Colonic mucosa (tissue), 4 donors: ENCODE data around the gene RGS3. TPM values are rescaled to one million over a fixed set of nuclear protein-coding genes. Genes with fewer than 3 reads are reported as not detected.
A peak's percentile ranks its signal among the peaks of the same experiment; 100 is the strongest.

Source experiments
- DNase-seq: peaks from one replicate; pipeline ENCODE4 v3.0.0-alpha.2; 2020
- H3K27ac ChIP-seq: fragments of 200-600 bp; one replicate; pipeline ENCODE4 v1.8.0; 2021
- H3K27me3 ChIP-seq: fragments of 200-600 bp; one replicate; pipeline ENCODE4 v1.8.0; 2021
- H3K36me3 ChIP-seq: fragments of 200-600 bp; one replicate; pipeline ENCODE4 v1.8.0; 2021
- H3K4me1 ChIP-seq: fragments of 200-600 bp; one replicate; pipeline ENCODE4 v1.8.0; 2021; ENCODE audit warnings: mild to moderate bottlenecking
- H3K4me3 ChIP-seq: fragments of 200-600 bp; one replicate; pipeline ENCODE4 v1.8.0; 2021
- H3K9ac ChIP-seq, 2 donors: one replicate each; pipeline ENCODE4 v1.7.0; 2013; ENCODE audit warnings: control low read depth in 2 of 2, low read depth in 2 of 2, low read length in 2 of 2
- H3K9me3 ChIP-seq: fragments of 200-600 bp; one replicate; pipeline ENCODE4 v1.8.0; 2021
- CTCF ChIP-seq: fragments of 200-600 bp; IDR thresholded peaks from one replicate; pipeline ENCODE4 v1.8.0; 2022; ENCODE audit warnings: antibody characterized with exemption, mild to moderate bottlenecking
- intact Hi-C: fragments of 100-400 bp; cut with DNase I; formaldehyde crosslinking; loops from one replicate; pipeline ENCODE4 v1.14.1; 2022
- total RNA-seq, 2 donors: library from RNA; stranded (reverse); fragmentation: NEBNext Ultra II Directional in 1 of 2; extraction: Animal tissue kit (Norgen Biotek cat#: 25700) in 1 of 2; gene quantifications; one replicate each; pipeline ENCODE4 v1.2.1, GENCODE V29; 2021
- donor health status: healthy.
- donor health status: DM: no; HTN: no; CAD: no.
- donor health status: DM: no; HTN: no; CAD: no.

The RGS3 gene
- total RNA-seq, 2 donors from 2014 or later: 67.4 to 71.1 TPM

DNA sequence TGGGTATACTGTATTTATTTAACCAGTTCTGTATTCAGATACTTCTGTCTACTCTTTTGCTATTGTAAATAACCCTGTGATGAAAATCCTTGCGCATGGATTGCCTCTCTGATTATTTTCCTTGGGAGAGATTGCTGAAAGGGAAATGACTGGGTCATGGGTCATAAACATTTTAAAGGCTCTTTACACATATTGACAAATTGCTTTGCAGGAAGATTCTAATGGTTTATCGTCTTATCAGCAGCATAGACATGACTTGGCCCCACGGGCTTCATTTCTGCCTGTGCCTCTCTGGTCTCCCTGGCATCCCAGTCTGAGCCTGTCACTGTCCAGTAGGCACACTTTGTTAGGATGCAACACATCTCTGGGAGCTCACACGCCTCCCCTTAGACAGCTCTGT lies 52.3 kb downstream of the RGS3 start:
- Histone ChIP-seq H3K27ac (peak overlapping the region; percentile 66), H3K4me3 (no peak overlapping the region), H3K27me3 (no peaks in the 10 kb centered on the region), H3K9me3 (no peaks in the 10 kb centered on the region), H3K4me1 (peaks cover 13% of the 10 kb centered on the region), H3K9ac (no peak overlapping the region), H3K36me3 (no peaks in the 10 kb centered on the region)
- intact Hi-C loops: no loop called here
- TF ChIP-seq CTCF: no peak
- no peak for DNase-seq

- Histone ChIP-seq H3K4me3 (no peak overlapping the region), H3K36me3 (no peaks in the 10 kb centered on the region), H3K9ac (peak overlapping the region in 1 of 2 donors; percentile 57), H3K4me1 (peaks cover 16% of the 10 kb centered on the region), H3K27me3 (no peaks in the 10 kb centered on the region), H3K27ac (peak overlapping the region; percentile 80), H3K9me3 (no peaks in the 10 kb centered on the region)
- no peak for TF ChIP-seq CTCF
- intact Hi-C loops: no loop called here
- no peak for DNase-seq
Observed at GRCh38 chr9:113516840-113517577, 53.5 kb downstream of the RGS3 start.

GRCh38 chr9:113519426-113520108 lies 56.0 kb downstream of the RGS3 start:
- Histone ChIP-seq H3K27me3 (no peaks in the 10 kb centered on the region), H3K27ac (peak overlapping the region; percentile 80), H3K36me3 (no peaks in the 10 kb centered on the region), H3K9ac (peak overlapping the region; percentile 57 to 73), H3K4me3 (no peak overlapping the region), H3K4me1 (peaks cover 40% of the 10 kb centered on the region), H3K9me3 (no peaks in the 10 kb centered on the region)
- peak; percentile 72 for DNase-seq
- TF ChIP-seq CTCF: no peak
- intact Hi-C loops: no loop called here

DNA sequence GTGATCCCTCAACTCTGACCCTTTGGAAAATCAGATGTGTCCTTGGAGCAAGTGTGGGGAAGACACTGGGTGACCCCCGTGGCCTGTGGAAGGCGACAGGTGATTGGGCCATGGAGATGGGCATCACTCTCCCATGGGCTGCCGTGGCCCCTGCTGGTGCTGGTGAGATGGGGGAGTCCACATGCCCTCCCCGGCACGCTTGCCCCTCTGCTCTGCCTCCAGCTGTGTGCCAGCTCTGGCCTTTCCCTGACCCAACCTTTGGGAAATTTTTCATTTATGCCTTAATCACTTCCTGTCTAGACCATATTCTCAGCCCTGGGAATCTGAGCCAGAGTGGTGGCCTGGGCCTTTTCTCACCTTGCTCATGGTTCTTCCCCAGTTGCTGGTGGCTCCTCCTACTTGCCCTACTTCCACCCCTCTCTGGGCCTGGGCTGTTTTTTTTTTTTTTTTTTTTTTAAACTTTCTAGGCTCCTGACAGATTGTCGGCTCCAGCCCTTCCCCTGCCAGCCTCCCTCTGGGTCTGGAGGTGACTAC lies 56.6 kb downstream of the RGS3 start:
- Histone ChIP-seq H3K27me3 (no peaks in the 10 kb centered on the region), H3K36me3 (no peaks in the 10 kb centered on the region), H3K27ac (peak overlapping the region; percentile 80), H3K4me3 (no peak overlapping the region), H3K9me3 (no peaks in the 10 kb centered on the region), H3K9ac (peak overlapping the region; percentile 57 to 73), H3K4me1 (peaks cover 44% of the 10 kb centered on the region)
- intact Hi-C loops: no loop called here
- no peak for DNase-seq
- TF ChIP-seq CTCF: no peak

DNA sequence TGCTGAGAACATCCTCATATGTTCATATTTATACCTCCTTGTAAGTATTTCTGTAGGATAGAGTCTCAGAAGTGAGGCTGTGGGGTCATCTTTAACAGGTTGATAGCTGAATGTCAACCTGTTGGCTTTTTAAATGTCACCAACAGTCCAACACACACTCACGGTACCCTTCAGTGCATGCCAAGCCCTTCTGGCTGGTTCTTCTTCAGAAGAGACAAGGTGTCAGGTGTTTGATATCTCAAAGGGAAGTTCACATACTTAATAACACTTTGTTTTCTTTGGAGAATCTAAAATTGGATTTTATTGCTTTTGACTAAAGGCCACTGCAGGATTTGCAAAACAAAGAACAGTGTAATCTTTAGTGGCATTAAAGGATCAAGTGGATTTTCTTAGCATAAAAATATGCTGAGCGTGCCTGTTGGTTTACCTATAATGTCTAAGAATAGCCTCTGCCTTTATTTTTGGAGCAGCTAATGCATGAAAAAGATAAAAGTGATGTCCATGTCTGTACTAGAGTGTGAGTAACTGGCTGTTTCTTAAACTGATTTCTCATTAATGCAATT lies 58.2 kb downstream of the RGS3 start:
- H3K27ac ChIP-seq: peak overlapping the region; percentile 75
- H3K36me3 ChIP-seq: no peaks in the 10 kb centered on the region
- DNase-seq: no peak
- H3K4me1 ChIP-seq: peaks cover 44% of the 10 kb centered on the region
- H3K4me3 ChIP-seq: no peak overlapping the region
- H3K9me3 ChIP-seq: no peaks in the 10 kb centered on the region
- TF ChIP-seq CTCF: no peak
- no peaks in the 10 kb centered on the region for H3K27me3 ChIP-seq
- H3K9ac ChIP-seq: peak overlapping the region in 1 of 2 donors; percentile 73
- intact Hi-C loops: no loop called here
